K562 (cell line): ENCODE measurements around the gene DNAJC1. TPM values are rescaled to one million over a fixed set of nuclear protein-coding genes. Genes with fewer than 3 reads are reported as not detected.

Experiments used
- ATAC-seq: fragments of 200-7000 bp; cut with Tn5 transposase; 3 replicates; pipeline ENCODE4 v1.9.1; 2020; ENCODE audit warnings: moderate library complexity
- BruUV-seq: library from RNA; stranded (reverse); fragments of 400-500 nt; replicated peaks from 2 replicates; lab custom pipeline; 2021; lab: Mats Ljungman, UMichigan
- CTCF ChIA-PET: fragments of 300-600 bp; formaldehyde crosslinking; extraction: SDS; loops from one replicate; lab custom pipeline; 2021; ENCODE audit warnings: low intra/inter-chr PET ratio; lab: Yijun Ruan, JAX
- POLR2A ChIA-PET: fragments of 300-600, 350-650 bp; sonication (Branson Sonifier 250); formaldehyde crosslinking; extraction: SDS; loops from one replicate; lab custom pipeline; 2021; ENCODE audit warnings: antibody characterized with exemption, inconsistent platforms; lab: Yijun Ruan, JAX
- DNase-seq, 4 experiments: peaks; one replicate each; pipeline versions ENCODE4 v3.0.0 to v3.0.0-alpha.2; 2011 to 2018; ENCODE audit warnings: low spot score in 3 of 4, mixed read lengths in 3 of 4; ENCODE audit errors: extremely low read depth in 1 of 4
- FAIRE-seq: peaks from 2 replicates; lab custom pipeline; 2011; peaks lifted over from hg19 to GRCh38; lab: Jason Lieb, UNC
- H2AFZ ChIP-seq: 2 replicates; pipeline ENCODE4 v1.6.0; 2011; ENCODE audit warnings: low read depth, low read length, control low read depth, inconsistent platforms
- H3K27ac ChIP-seq: fragments of 200-600 bp; 3 replicates; pipeline ENCODE4 v1.8.0; 2011; ENCODE audit warnings: low read depth, mild to moderate bottlenecking, control low read depth, inconsistent platforms, low read length, moderate library complexity, mixed read lengths; ENCODE audit errors: extremely low read depth
- H3K27me3 ChIP-seq, 2 experiments: fragments of 300-600 bp in 1 of 2; 2 replicates in 1 of 2; 3 replicates in 1 of 2; pipeline versions ENCODE4 v1.6.0 to v1.8.0; 2011; ENCODE audit warnings: inconsistent platforms in 2 of 2, low read length in 2 of 2, mild to moderate bottlenecking in 1 of 2, mixed read lengths in 1 of 2, moderate library complexity in 1 of 2; ENCODE audit not compliant: control insufficient read depth in 2 of 2, insufficient read depth in 2 of 2
- H3K36me3 ChIP-seq: fragments of 300-600 bp; 3 replicates; pipeline ENCODE4 v1.8.0; 2011; ENCODE audit warnings: mild to moderate bottlenecking, low read length, inconsistent platforms; ENCODE audit not compliant: control insufficient read depth, insufficient read depth
- H3K4me1 ChIP-seq, 2 experiments: fragments of 200-600 bp in 1 of 2; replicated peaks in 1 of 2; 2 replicates in 1 of 2; 3 replicates in 1 of 2; pipeline versions ENCODE4 v1.5.1 to v1.8.0; 2011; ENCODE audit warnings: inconsistent platforms in 2 of 2, low read length in 2 of 2, mild to moderate bottlenecking in 1 of 2, mixed read lengths in 1 of 2, moderate library complexity in 1 of 2; ENCODE audit not compliant: control insufficient read depth in 2 of 2, insufficient read depth in 2 of 2
- H3K4me2 ChIP-seq: 2 replicates; pipeline ENCODE4 v1.6.1; 2011; ENCODE audit warnings: low read length, control low read depth, inconsistent platforms, mixed read lengths; ENCODE audit not compliant: insufficient read depth
- H3K4me3 ChIP-seq: fragments of 200-600 bp; sonication (generic), shearing (Covaris generic); 2 replicates; pipeline ENCODE4 v1.5.1; 2016; ENCODE audit warnings: control low read depth, inconsistent platforms
- H3K79me2 ChIP-seq: fragments of 200-600 bp; 3 replicates; pipeline ENCODE4 v1.8.0; 2011; ENCODE audit warnings: low read length, inconsistent platforms; ENCODE audit not compliant: control insufficient read depth, insufficient read depth
- H3K9ac ChIP-seq, 2 experiments: 2 replicates each; pipeline versions ENCODE4 v1.6.0 to v1.6.1; 2011; ENCODE audit warnings: low read depth in 2 of 2, low read length in 2 of 2, control low read depth in 1 of 2, inconsistent platforms in 1 of 2, mild to moderate bottlenecking in 1 of 2, mixed read lengths in 1 of 2; ENCODE audit not compliant: insufficient read depth in 1 of 2
- H3K9me1 ChIP-seq: one replicate; pipeline ENCODE4 v1.6.0; 2011; ENCODE audit warnings: inconsistent platforms, mild to moderate bottlenecking, low read length, moderate library complexity; ENCODE audit not compliant: control insufficient read depth, insufficient read depth
- H3K9me3 ChIP-seq: replicated peaks from 2 replicates; pipeline ENCODE4 v1.5.1; 2011; ENCODE audit warnings: low read depth, low read length, inconsistent platforms; ENCODE audit not compliant: control insufficient read depth, insufficient read depth
- H4K20me1 ChIP-seq: replicated peaks from 2 replicates; pipeline ENCODE4 v1.6.1; 2011; ENCODE audit warnings: low read length, inconsistent platforms, mixed read lengths; ENCODE audit not compliant: control insufficient read depth, insufficient read depth
- CEBPB ChIP-seq: fragments of 450-650 bp; IDR thresholded peaks from 2 replicates; pipeline ENCODE4 v1.6.1; 2016; ENCODE audit warnings: missing genetic modification characterization, missing compliant biosample characterization
- MAFF ChIP-seq: IDR thresholded peaks from 2 replicates; pipeline ENCODE4 v1.6.1; 2012; ENCODE audit warnings: low read length, improper control_type of control experiment
- MEIS2 ChIP-seq: fragments of 450-650 bp; IDR thresholded peaks from 2 replicates; pipeline ENCODE4 v1.6.1; 2014; ENCODE audit warnings: mild to moderate bottlenecking; ENCODE audit not compliant: partially characterized antibody
- MXI1 ChIP-seq: IDR thresholded peaks from 2 replicates; pipeline ENCODE4 v1.6.1; 2011; ENCODE audit warnings: low read depth, mild to moderate bottlenecking, improper control_type of control experiment, low read length
- NFIX ChIP-seq: fragments of 250-450 bp; sonication (Bioruptor Pico); IDR thresholded peaks from 2 replicates; pipeline ENCODE4 v1.4.0; 2020; ENCODE audit warnings: low read depth, mild to moderate bottlenecking, moderate library complexity
- RFX1 ChIP-seq: fragments of 450-650 bp; IDR thresholded peaks from 2 replicates; pipeline ENCODE4 v1.6.1; 2016; ENCODE audit warnings: mild to moderate bottlenecking, moderate library complexity
- ZNF121 ChIP-seq: sonication (generic); formaldehyde crosslinking; conservative IDR thresholded peaks from 2 replicates; pipeline ENCODE4 v1.8.0; 2022; ENCODE audit warnings: missing genetic modification reagents
- ZNF408 ChIP-seq: fragments of 250-450 bp; sonication (Bioruptor Pico); IDR thresholded peaks from 2 replicates; pipeline ENCODE4 v1.4.0; 2020; ENCODE audit warnings: low read depth, mild to moderate bottlenecking, moderate library complexity
- WGBS: fragments of 100-300 bp; shearing (Covaris generic); methylation state at CpG from one replicate; pipeline ENCODE4 v1.1.6; 2016; ENCODE audit warnings: low coverage, mixed read lengths; ENCODE audit not compliant: insufficient coverage; ENCODE audit errors: missing lambda C conversion rate; 5-methylcytosine and 5-hydroxymethylcytosine counted together
- in situ Hi-C: fragments of 300-500 bp; cut with MboI; formaldehyde crosslinking; loops from 4 replicates; pipeline ENCODE4 v1.15.0; 2018; ENCODE audit warnings: inconsistent platforms, mixed read lengths
- intact Hi-C: fragments of 100-400 bp; cut with micrococcal nuclease; formaldehyde crosslinking; loops from 2 replicates; pipeline ENCODE4 v1.14.2; 2022
- polyA plus RNA-seq, 8 experiments: library from polyadenylated mRNA; depleted of rRNA in 4 of 8; stranded (reverse) in 5 of 8; unstranded in 3 of 8; fragments of >200 nt; fragmentation: Nextera tagmentation in 2 of 8; fragmentation: Illumina TruSeq in 1 of 8; extraction: Ambion mirVana in 2 of 8; extraction: Trizol in 1 of 8; gene quantifications; 2 replicates each; pipeline versions ENCODE4 v1.2.1 to v1.2.3, GENCODE V29; 2011 to 2014; ENCODE audit warnings: inconsistent platforms in 1 of 8, missing spikeins in 1 of 8
- total RNA-seq, 7 experiments: library from RNA; depleted of rRNA in 6 of 7; stranded (reverse); fragments of >200 nt in 6 of 7; fragmentation: Illumina TruSeq in 2 of 7; extraction: Trizol in 2 of 7; gene quantifications; 2 replicates each; pipeline versions ENCODE4 v1.2.1 to v1.2.3, GENCODE V29; 2011 to 2021; ENCODE audit warnings: low replicate concordance in 1 of 7
- TF ChIP-seq, protein P1 (sequence below), 2 experiments: IDR thresholded peaks in 1 of 2; conservative IDR thresholded peaks in 1 of 2; 2 replicates each; pipeline ENCODE4 v1.6.1; 2016; ENCODE audit warnings: low read depth in 2 of 2, mild to moderate bottlenecking in 1 of 2, missing compliant biosample characterization in 1 of 2, missing genetic modification characterization in 1 of 2, moderate library complexity in 1 of 2
- TF ChIP-seq, protein P2 (sequence below): fragments of 450-650 bp; IDR thresholded peaks from 2 replicates; pipeline ENCODE4 v1.6.1; 2016

The DNAJC1 gene
- total and polyA plus RNA-seq, 9 of the 15 experiments (the other 6 are each of a cell fraction or from before 2014, with no cell fraction given), result 5.4 to 77.6 (median 40.3) TPM

DNA sequence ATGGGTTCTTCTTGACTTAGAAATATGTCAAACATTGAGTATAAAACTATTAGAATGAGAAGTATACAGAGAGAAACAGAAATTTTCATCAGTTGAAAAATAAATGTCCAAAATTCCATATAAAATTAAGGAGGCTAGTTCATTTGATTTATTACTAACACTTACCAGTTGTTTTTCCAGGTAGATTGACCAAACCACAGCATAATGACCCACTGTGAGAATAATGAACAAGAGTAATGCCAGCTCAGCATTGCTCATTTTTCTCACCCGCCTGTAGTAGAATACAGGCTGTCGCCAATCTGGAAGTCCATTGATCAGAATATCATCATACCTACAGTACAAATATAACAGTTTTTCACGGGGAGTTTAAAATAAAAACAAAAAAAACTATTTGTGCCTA is 82.9 kb downstream of the DNAJC1 start:
- no peak overlapping the region for H3K27ac ChIP-seq
- WGBS, result 100% methylated on average over 3 of the region's 3 CpGs
- no peak overlapping the region for H3K4me2 ChIP-seq
- no TSS peak for BruUV-seq
- intact Hi-C loops (no loop called here), in situ Hi-C loops (no loop called here)
- no peak overlapping the region for H3K4me3 ChIP-seq
- CTCF ChIA-PET, result interaction anchor here (0.6 kb wide), 1 partner anchor 805 kb away, joined by 3 read pairs; no protein-coding TSS in a partner anchor
- ATAC-seq, result no peak
- H3K36me3 ChIP-seq, result peaks cover 11% of the 10 kb centered on the region; the same call in 2 of the 3 replicates
- POLR2A ChIA-PET, result interaction anchor here (0.6 to 1.3 kb wide), 3 partner anchors 10 to 26 kb away, joined by 3 read pairs; no protein-coding TSS in a partner anchor
- H3K4me1 ChIP-seq, result no peaks in the 10 kb centered on the region
- FAIRE-seq, result no peak
- no peak for DNase-seq
- H3K9me1 ChIP-seq, result no peaks in the 10 kb centered on the region
- no peaks in the 10 kb centered on the region for H3K79me2 ChIP-seq
- H3K9me3 ChIP-seq, result no peaks in the 10 kb centered on the region
- H3K27me3 ChIP-seq, result no peaks in the 10 kb centered on the region
- no peak for TF ChIP-seq MXI1
- TF ChIP-seq MAFF, result peak; percentile 1; the same call in 1 of the 2 replicates
- 0 out of 2 replicates have a peak, but pooled peaks have one; percentile 6 for TF ChIP-seq NFIX (CRISPR knock-in tag)
- TF ChIP-seq ZNF408, result 0 out of 2 replicates have a peak, but pooled peaks have one; percentile 42
- H4K20me1 ChIP-seq, result no peaks in the 10 kb centered on the region
- no peak overlapping the region for H3K9ac ChIP-seq
- H2AFZ ChIP-seq, result no peak overlapping the region

DNA sequence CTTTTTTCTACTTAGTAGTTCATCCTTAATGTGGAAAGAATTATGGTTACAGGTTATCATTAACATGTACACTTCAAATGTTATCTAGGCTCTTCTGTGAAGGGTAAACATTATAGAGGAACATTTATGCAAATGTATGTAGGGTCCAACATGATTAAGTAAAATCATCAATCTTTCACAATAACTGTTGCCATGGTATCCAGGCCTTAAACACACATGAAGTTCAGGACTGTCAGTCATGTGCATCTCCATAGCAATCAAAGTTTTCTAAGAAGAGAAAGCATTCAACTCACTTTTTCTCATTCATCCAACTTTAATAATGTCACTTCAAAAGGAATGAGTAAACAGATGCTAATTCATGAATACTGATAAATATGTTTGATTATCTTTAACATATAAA is 83.6 kb downstream of the DNAJC1 start:
- Histone ChIP-seq H3K9ac (no peak overlapping the region), H3K79me2 (no peaks in the 10 kb centered on the region), H3K4me3 (no peak overlapping the region), H2AFZ (no peak overlapping the region), H3K9me1 (no peaks in the 10 kb centered on the region), H3K4me2 (no peak overlapping the region), H3K27ac (no peak overlapping the region), H4K20me1 (no peaks in the 10 kb centered on the region), H3K9me3 (no peaks in the 10 kb centered on the region)
- BruUV-seq, result no TSS peak
- POLR2A ChIA-PET, result interaction anchor here (0.7 kb wide), 1 partner anchor 968 kb away, joined by 4 read pairs; no protein-coding TSS in a partner anchor
- in situ Hi-C loops, result no loop called here
- ATAC-seq (no peak), FAIRE-seq (no peak), DNase-seq (no peak)
- no peak for TF ChIP-seq ZNF121 (CRISPR knock-in tag)
- peak; percentile 35; the same call in 1 of the 2 replicates for TF ChIP-seq CEBPB
- TF ChIP-seq MEIS2, result peak; percentile 49
- peak; percentile 78 for TF ChIP-seq RFX1
- TF ChIP-seq, protein P1, sequence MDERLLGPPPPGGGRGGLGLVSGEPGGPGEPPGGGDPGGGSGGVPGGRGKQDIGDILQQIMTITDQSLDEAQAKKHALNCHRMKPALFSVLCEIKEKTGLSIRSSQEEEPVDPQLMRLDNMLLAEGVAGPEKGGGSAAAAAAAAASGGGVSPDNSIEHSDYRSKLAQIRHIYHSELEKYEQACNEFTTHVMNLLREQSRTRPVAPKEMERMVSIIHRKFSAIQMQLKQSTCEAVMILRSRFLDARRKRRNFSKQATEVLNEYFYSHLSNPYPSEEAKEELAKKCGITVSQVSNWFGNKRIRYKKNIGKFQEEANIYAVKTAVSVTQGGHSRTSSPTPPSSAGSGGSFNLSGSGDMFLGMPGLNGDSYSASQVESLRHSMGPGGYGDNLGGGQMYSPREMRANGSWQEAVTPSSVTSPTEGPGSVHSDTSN (CRISPR knock-in tag; IDR thresholded peaks at IDR 0.05; ENCODE audit: low read depth), result no peak
- TF ChIP-seq, protein P1 (tag; conservative IDR thresholded peaks at IDR 0.05; ENCODE audit: low read depth), result peak; percentile 70
- TF ChIP-seq, protein P2, sequence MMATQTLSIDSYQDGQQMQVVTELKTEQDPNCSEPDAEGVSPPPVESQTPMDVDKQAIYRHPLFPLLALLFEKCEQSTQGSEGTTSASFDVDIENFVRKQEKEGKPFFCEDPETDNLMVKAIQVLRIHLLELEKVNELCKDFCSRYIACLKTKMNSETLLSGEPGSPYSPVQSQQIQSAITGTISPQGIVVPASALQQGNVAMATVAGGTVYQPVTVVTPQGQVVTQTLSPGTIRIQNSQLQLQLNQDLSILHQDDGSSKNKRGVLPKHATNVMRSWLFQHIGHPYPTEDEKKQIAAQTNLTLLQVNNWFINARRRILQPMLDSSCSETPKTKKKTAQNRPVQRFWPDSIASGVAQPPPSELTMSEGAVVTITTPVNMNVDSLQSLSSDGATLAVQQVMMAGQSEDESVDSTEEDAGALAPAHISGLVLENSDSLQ, result peak; percentile 94
- TF ChIP-seq, all 486 proteins: peak for 5
- intact Hi-C loops, result no loop called here
- Histone ChIP-seq H3K4me1 (no peaks in the 10 kb centered on the region), H3K36me3 (peaks cover 11% of the 10 kb centered on the region; the same call in 2 of the 3 replicates), H3K27me3 (no peaks in the 10 kb centered on the region)
- CTCF ChIA-PET, result no interaction called here
